HS-5 (cell line): ENCODE measurements around the gene LRP3.

ENCODE experiments used
- DNase-seq: peaks from one replicate; pipeline ENCODE4 v3.0.0-alpha.2; 2012; ENCODE audit warnings: low read depth

The LRP3 gene

GRCh38 chr19:33238481-33239149, 44.5 kb downstream of the LRP3 start:
- DNase-seq = no peak

- no peak for DNase-seq
These were observed 45.3 kb downstream of the LRP3 start for GRCh38 chr19:33239223-33239975.

GRCh38 chr19:33240181-33240771, 46.1 kb downstream of the LRP3 start:
- no peak for DNase-seq

- DNase-seq = no peak
These were observed 47.0 kb downstream of the LRP3 start for GRCh38 chr19:33241091-33241529.

GRCh38 chr19:33241530-33242101, 47.5 kb downstream of the LRP3 start:
- no peak for DNase-seq

GRCh38 chr19:33242131-33242530, 48.0 kb downstream of the LRP3 start:
- DNase-seq = no peak

GRCh38 chr19:33242911-33243310, 48.8 kb downstream of the LRP3 start:
- DNase-seq = no peak

GRCh38 chr19:33245948-33246708, 52.0 kb downstream of the LRP3 start:
- DNase-seq = no peak

GRCh38 chr19:33246709-33247440, 52.7 kb downstream of the LRP3 start:
- no peak for DNase-seq

- no peak for DNase-seq
These were observed 53.3 kb downstream of the LRP3 start for GRCh38 chr19:33247441-33247819.

- no peak for DNase-seq
These were observed 54.0 kb downstream of the LRP3 start for GRCh38 chr19:33248104-33248503.

- DNase-seq = no peak
These were observed 54.4 kb downstream of the LRP3 start for GRCh38 chr19:33248553-33248953.

- DNase-seq = no peak
These were observed 55.0 kb downstream of the LRP3 start for GRCh38 chr19:33248954-33249613.

GRCh38 chr19:33249740-33250366, 55.7 kb downstream of the LRP3 start:
- no peak for DNase-seq

- DNase-seq = no peak
These were observed 56.4 kb downstream of the LRP3 start for GRCh38 chr19:33250500-33250899.

GRCh38 chr19:33251076-33251475, 56.9 kb downstream of the LRP3 start:
- no peak for DNase-seq

GRCh38 chr19:33251526-33252090, 57.5 kb downstream of the LRP3 start:
- no peak for DNase-seq

GRCh38 chr19:33252418-33252962, 58.4 kb downstream of the LRP3 start:
- no peak for DNase-seq

- no peak for DNase-seq
These were observed 58.8 kb downstream of the LRP3 start for GRCh38 chr19:33252971-33253370.
